Common myeloid progenitor, CD34-positive (primary cell): ENCODE data around the gene HSPA9.

Source experiments
- CTCF ChIA-PET: fragments of 350-600 bp; sonication (Branson Sonifier 250); formaldehyde crosslinking; loops from one replicate; lab custom pipeline; 2021; ENCODE audit warnings: antibody characterized with exemption; lab: Charles Lee
- POLR2A ChIA-PET: fragments of 350-600 bp; sonication (Branson Sonifier 250); formaldehyde crosslinking; loops from one replicate; lab custom pipeline; 2021; ENCODE audit warnings: antibody characterized with exemption; lab: Charles Lee
- DNase-seq, 3 donors: peaks; one replicate each; pipeline versions ENCODE4 v3.0.0 to v3.0.0-alpha.2; 2013
- H3K27ac ChIP-seq, 2 experiments: 1 replicate in 1 of 2; 2 replicates in 1 of 2; pipeline ENCODE4 v1.7.0; 2013; ENCODE audit warnings: inconsistent platforms in 2 of 2, low read length in 2 of 2, mild to moderate bottlenecking in 2 of 2, low read depth in 1 of 2, moderate library complexity in 1 of 2; ENCODE audit not compliant: severe bottlenecking in 2 of 2, insufficient read depth in 1 of 2, poor library complexity in 1 of 2
- H3K27me3 ChIP-seq, 5 experiments: replicated peaks in 2 of 5; 1 replicate in 3 of 5; 2 replicates in 2 of 5; pipeline versions ENCODE4 v1.6.1 to v1.7.0; 2013; ENCODE audit warnings: low read length in 4 of 5, mild to moderate bottlenecking in 2 of 5, moderate library complexity in 2 of 5, inconsistent platforms in 1 of 5; ENCODE audit not compliant: insufficient read depth in 5 of 5, control insufficient read depth in 4 of 5
- H3K36me3 ChIP-seq, 4 experiments: 1 replicate in 2 of 4; 2 replicates in 2 of 4; pipeline versions ENCODE4 v1.6.1 to v1.7.0; 2013; ENCODE audit warnings: low read length in 3 of 4, control low read depth in 1 of 4, mild to moderate bottlenecking in 1 of 4; ENCODE audit not compliant: control insufficient read depth in 4 of 4, insufficient read depth in 4 of 4
- H3K4me1 ChIP-seq, 4 experiments: 1 replicate in 3 of 4; 2 replicates in 1 of 4; pipeline versions ENCODE4 v1.6.1 to v1.7.1; 2013; ENCODE audit warnings: low read length in 3 of 4, mild to moderate bottlenecking in 3 of 4, control low read depth in 1 of 4, inconsistent platforms in 1 of 4, moderate library complexity in 1 of 4; ENCODE audit not compliant: control insufficient read depth in 4 of 4, insufficient read depth in 4 of 4; ENCODE audit errors: control extremely low read depth in 1 of 4
- H3K4me3 ChIP-seq, 7 experiments: 1 replicate in 4 of 7; 2 replicates in 3 of 7; pipeline versions ENCODE4 v1.5.1 to v1.7.0; 2013; ENCODE audit warnings: mild to moderate bottlenecking in 7 of 7, low read length in 6 of 7, moderate library complexity in 6 of 7, inconsistent platforms in 2 of 7, low read depth in 2 of 7, control low read depth in 1 of 7; ENCODE audit not compliant: insufficient read depth in 4 of 7, control insufficient read depth in 1 of 7; ENCODE audit errors: extremely low read depth in 1 of 7
- H3K9me3 ChIP-seq, 5 experiments: 1 replicate in 4 of 5; 2 replicates in 1 of 5; pipeline versions ENCODE4 v1.6.1 to v1.7.1; 2013; ENCODE audit warnings: low read length in 4 of 5, mild to moderate bottlenecking in 2 of 5, inconsistent platforms in 1 of 5, low read depth in 1 of 5, moderate library complexity in 1 of 5; ENCODE audit not compliant: control insufficient read depth in 4 of 5, insufficient read depth in 2 of 5; ENCODE audit errors: control extremely low read depth in 1 of 5
- WGBS: methylation state at CpG from one replicate; pipeline ENCODE4 v1.1.5; 2013; ENCODE audit not compliant: insufficient coverage; 5-methylcytosine and 5-hydroxymethylcytosine counted together

Gene HSPA9

GRCh38 chr5:138564242-138564641 lies 11.0 kb downstream of the HSPA9 start:
- Histone ChIP-seq H3K27ac (no peak overlapping the region), H3K4me1 (no peaks in the 10 kb centered on the region), H3K36me3 (peaks cover 14 to 88% (median 63%) of the 10 kb centered on the region in 4 experiments), H3K4me3 (no peak overlapping the region), H3K27me3 (no peaks in the 10 kb centered on the region), H3K9me3 (no peaks in the 10 kb centered on the region)
- 96% methylated on average over 3 of the region's 9 CpGs for WGBS
- ChIA-PET CTCF (interaction anchor here (0.6 to 1.1 kb wide), 2 partner anchors 11 to 13 kb away, joined by 3 read pairs; partner anchors contain the start of gene HSPA9), POLR2A (interaction anchor here (0.6 kb wide), 1 partner anchor 13 kb away, joined by 3 read pairs; no protein-coding TSS in a partner anchor)
- DNase-seq = no peak

GRCh38 chr5:138563340-138564118 lies 11.7 kb downstream of the HSPA9 start:
- Histone ChIP-seq H3K9me3 (no peaks in the 10 kb centered on the region), H3K27me3 (no peaks in the 10 kb centered on the region), H3K4me1 (no peaks in the 10 kb centered on the region), H3K4me3 (no peak overlapping the region), H3K36me3 (peaks cover 10 to 88% (median 64%) of the 10 kb centered on the region in 4 experiments), H3K27ac (no peak overlapping the region)
- POLR2A ChIA-PET = no interaction called here
- WGBS = 94% methylated on average over 3 of the region's 3 CpGs
- DNase-seq = no peak
- CTCF ChIA-PET = interaction anchor here (1.1 kb wide), 1 partner anchor 11 kb away, joined by 3 read pairs; the partner anchor contains the start of gene HSPA9

GRCh38 chr5:138560971-138561370 lies 14.2 kb downstream of the HSPA9 start:
- no peak overlapping the region for H3K27ac ChIP-seq
- H3K27me3 ChIP-seq = no peaks in the 10 kb centered on the region
- no CpG with 5 or more reads among the region's 6 CpGs for WGBS

GRCh38 chr5:138559937-138560336 lies 15.3 kb downstream of the HSPA9 start:
- CTCF ChIA-PET = interaction anchor here (1.0 kb wide), 1 partner anchor 11 kb away, joined by 4 read pairs; no protein-coding TSS in a partner anchor
- Histone ChIP-seq H3K36me3 (peaks cover 20 to 88% (median 61%) of the 10 kb centered on the region in 4 experiments), H3K27me3 (no peaks in the 10 kb centered on the region), H3K9me3 (no peaks in the 10 kb centered on the region), H3K27ac (peak overlapping the region in 1 of 2 experiments; percentile 3), H3K4me1 (no peaks in the 10 kb centered on the region), H3K4me3 (no peak overlapping the region)
- POLR2A ChIA-PET = no interaction called here
- 97% methylated on average over 7 of the region's 7 CpGs for WGBS
- DNase-seq = no peak

More at GRCh38 chr5:138560971-138561370, 14.2 kb downstream of the HSPA9 start:
- Histone ChIP-seq H3K36me3 (peaks cover 22 to 88% (median 64%) of the 10 kb centered on the region in 4 experiments), H3K9me3 (no peaks in the 10 kb centered on the region), H3K4me1 (no peaks in the 10 kb centered on the region), H3K4me3 (no peak overlapping the region)
- POLR2A ChIA-PET = interaction anchor here (0.7 kb wide), 1 partner anchor 9 kb away, joined by 3 read pairs; no protein-coding TSS in a partner anchor
- CTCF ChIA-PET = no interaction called here
- no peak for DNase-seq

GRCh38 chr5:138557677-138558076 lies 17.5 kb downstream of the HSPA9 start:
- Histone ChIP-seq H3K27ac (no peak overlapping the region), H3K4me3 (no peak overlapping the region), H3K36me3 (peaks cover 25 to 87% (median 59%) of the 10 kb centered on the region in 4 experiments), H3K9me3 (no peaks in the 10 kb centered on the region), H3K4me1 (no peaks in the 10 kb centered on the region), H3K27me3 (no peaks in the 10 kb centered on the region)
- CTCF ChIA-PET = no interaction called here
- POLR2A ChIA-PET = interaction anchor here (1.0 kb wide), 1 partner anchor 14 kb away, joined by 3 read pairs; no protein-coding TSS in a partner anchor
- DNase-seq = no peak
- WGBS = 100% methylated on average over 1 of the region's 2 CpGs

- ChIA-PET POLR2A (interaction anchor here (0.5 to 3.5 kb wide), 2 partner anchors 11 to 22 kb away, joined by 4 to 14 read pairs; partner anchors contain the start of gene ETF1), CTCF (interaction anchor here (1.5 to 2.6 kb wide), 2 partner anchors 11 to 14 kb away, joined by 3 to 7 read pairs; partner anchors contain the start of gene ETF1)
- H3K4me1 ChIP-seq = no peaks in the 10 kb centered on the region
These were observed 21.1 kb downstream of the HSPA9 start for GRCh38 chr5:138554143-138554542.

More at GRCh38 chr5:138554143-138554542, 21.1 kb downstream of the HSPA9 start:
- no CpG with 5 or more reads among the region's 1 CpG for WGBS
- Histone ChIP-seq H3K9me3 (no peaks in the 10 kb centered on the region), H3K36me3 (peaks cover 21 to 62% (median 42%) of the 10 kb centered on the region in 4 experiments), H3K27me3 (no peaks in the 10 kb centered on the region), H3K4me3 (no peak overlapping the region), H3K27ac (no peak overlapping the region)
- no peak for DNase-seq
